Uterus (tissue), 4 donors: ENCODE results near the gene RASD2. TPM values are rescaled to one million over a fixed set of nuclear protein-coding genes. Genes with fewer than 3 reads are reported as not detected.

Source experiments
- DNase-seq, 2 donors: peaks; one replicate each; pipeline ENCODE4 v3.0.0-alpha.2; 2019 to 2020
- H3K27ac ChIP-seq, 2 donors: fragments of 200-600 bp; sonication (generic); 1 replicate in 1 of 2; 2 replicates in 1 of 2; pipeline ENCODE4 v1.5.1; 2016 to 2018
- H3K27me3 ChIP-seq, 2 donors: fragments of 200-600 bp; sonication (generic); one replicate each; pipeline ENCODE4 v1.5.1; 2018 to 2019; ENCODE audit warnings: control low read depth in 1 of 2
- H3K36me3 ChIP-seq, 2 donors: fragments of 200-600 bp; sonication (generic); one replicate each; pipeline ENCODE4 v1.5.1; 2019; ENCODE audit warnings: control low read depth in 1 of 2
- H3K4me1 ChIP-seq, 2 donors: fragments of 200-600 bp; sonication (generic); one replicate each; pipeline ENCODE4 v1.5.1; 2018 to 2019; ENCODE audit warnings: control low read depth in 1 of 2
- H3K4me3 ChIP-seq, 2 donors: fragments of 200-600 bp; sonication (generic); 1 replicate in 1 of 2; 2 replicates in 1 of 2; pipeline ENCODE4 v1.5.1; 2018 to 2019; ENCODE audit warnings: mild to moderate bottlenecking in 1 of 2
- H3K9me3 ChIP-seq, 2 donors: fragments of 200-600 bp; sonication (generic); one replicate each; pipeline ENCODE4 v1.5.1; 2019; ENCODE audit warnings: control low read depth in 1 of 2
- POLR2A ChIP-seq, 2 donors: fragments of 450-650 bp; IDR thresholded peaks; one replicate each; pipeline ENCODE4 v1.6.1; 2016; ENCODE audit warnings: antibody characterized with exemption in 2 of 2, mild to moderate bottlenecking in 1 of 2, moderate library complexity in 1 of 2
- intact Hi-C: fragments of 100-400 bp; cut with DNase I; formaldehyde crosslinking; loops from one replicate; pipeline ENCODE4 v1.15.1; 2023; ENCODE audit warnings: low total_unique reads
- total RNA-seq, 4 donors: library from RNA; depleted of rRNA in 3 of 4; stranded (reverse); fragments of >200 nt in 3 of 4; gene quantifications; one replicate each; pipeline versions ENCODE4 v1.1.0 to v1.2.4, GENCODE V29; 2014 to 2023
- TF ChIP-seq, protein P1 (sequence below), 4 experiments: fragments of 200-600 bp in 2 of 4; fragments of 450-650 bp in 2 of 4; sonication (generic) in 2 of 4; IDR thresholded peaks; one replicate each; pipeline ENCODE4 v1.5.1; 2016 to 2019; ENCODE audit warnings: antibody characterized with exemption in 4 of 4, mild to moderate bottlenecking in 2 of 4, moderate library complexity in 1 of 4
- donor health status: DM: yes; HTN: yes; CAD: no.

RASD2 gene
- total RNA-seq, 4 donors from 2014 or later, result 4.9 to 10.7 TPM; not detected in 2

GRCh38 chr22:35572556-35572955 is 31.9 kb downstream of the RASD2 start:
- H3K4me3 ChIP-seq, result no peak overlapping the region
- TF ChIP-seq, protein P1, sequence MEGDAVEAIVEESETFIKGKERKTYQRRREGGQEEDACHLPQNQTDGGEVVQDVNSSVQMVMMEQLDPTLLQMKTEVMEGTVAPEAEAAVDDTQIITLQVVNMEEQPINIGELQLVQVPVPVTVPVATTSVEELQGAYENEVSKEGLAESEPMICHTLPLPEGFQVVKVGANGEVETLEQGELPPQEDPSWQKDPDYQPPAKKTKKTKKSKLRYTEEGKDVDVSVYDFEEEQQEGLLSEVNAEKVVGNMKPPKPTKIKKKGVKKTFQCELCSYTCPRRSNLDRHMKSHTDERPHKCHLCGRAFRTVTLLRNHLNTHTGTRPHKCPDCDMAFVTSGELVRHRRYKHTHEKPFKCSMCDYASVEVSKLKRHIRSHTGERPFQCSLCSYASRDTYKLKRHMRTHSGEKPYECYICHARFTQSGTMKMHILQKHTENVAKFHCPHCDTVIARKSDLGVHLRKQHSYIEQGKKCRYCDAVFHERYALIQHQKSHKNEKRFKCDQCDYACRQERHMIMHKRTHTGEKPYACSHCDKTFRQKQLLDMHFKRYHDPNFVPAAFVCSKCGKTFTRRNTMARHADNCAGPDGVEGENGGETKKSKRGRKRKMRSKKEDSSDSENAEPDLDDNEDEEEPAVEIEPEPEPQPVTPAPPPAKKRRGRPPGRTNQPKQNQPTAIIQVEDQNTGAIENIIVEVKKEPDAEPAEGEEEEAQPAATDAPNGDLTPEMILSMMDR (IDR thresholded peaks at IDR 0.05), result no peak
- no peak for TF ChIP-seq POLR2A (IDR thresholded peaks at IDR 0.05)
- no peaks in the 10 kb centered on the region for H3K4me1 ChIP-seq
- H3K27me3 ChIP-seq, result no peaks in the 10 kb centered on the region
- intact Hi-C loops, result no loop called here
- H3K27ac ChIP-seq, result no peak overlapping the region
- no peaks in the 10 kb centered on the region for H3K36me3 ChIP-seq
- H3K9me3 ChIP-seq, result no peaks in the 10 kb centered on the region
- DNase-seq, result no peak

- Histone ChIP-seq H3K36me3 (no peaks in the 10 kb centered on the region), H3K9me3 (no peaks in the 10 kb centered on the region), H3K4me3 (no peak overlapping the region), H3K4me1 (no peaks in the 10 kb centered on the region), H3K27me3 (no peaks in the 10 kb centered on the region), H3K27ac (no peak overlapping the region)
- intact Hi-C loops, result no loop called here
- TF ChIP-seq POLR2A (IDR thresholded peaks at IDR 0.05), result no peak
- TF ChIP-seq, protein P1 (IDR thresholded peaks at IDR 0.05), result no peak
- DNase-seq, result no peak
These were observed 34.6 kb downstream of the RASD2 start for GRCh38 chr22:35575116-35575748.

DNA sequence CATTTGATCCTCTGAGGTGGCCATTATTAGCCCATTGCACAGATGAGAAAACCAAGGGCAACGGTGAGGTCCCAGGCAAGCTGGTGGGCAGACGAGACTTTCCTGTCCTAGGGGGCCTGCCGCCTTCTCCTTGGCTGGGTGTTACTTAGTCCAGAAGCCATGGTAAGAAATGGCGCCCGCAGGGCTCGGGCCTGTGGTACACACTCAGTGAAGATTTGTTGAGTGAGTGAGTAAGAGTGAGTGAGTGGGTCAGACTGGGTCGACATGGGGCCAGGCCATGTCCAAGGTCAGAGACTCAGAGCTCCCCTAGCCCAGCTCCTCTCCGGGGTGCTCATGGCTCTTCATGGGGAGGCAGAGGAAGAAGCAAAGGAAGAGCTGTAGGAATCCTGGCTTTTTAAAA is 36.0 kb downstream of the RASD2 start:
- intact Hi-C loops, result no loop called here
- no peak for DNase-seq
- TF ChIP-seq, protein P1 (IDR thresholded peaks at IDR 0.05), result no peak
- no peak for TF ChIP-seq POLR2A (IDR thresholded peaks at IDR 0.05)
- H3K4me1 ChIP-seq, result no peaks in the 10 kb centered on the region
- no peaks in the 10 kb centered on the region for H3K9me3 ChIP-seq
- no peaks in the 10 kb centered on the region for H3K36me3 ChIP-seq
- H3K27me3 ChIP-seq, result no peaks in the 10 kb centered on the region
- H3K27ac ChIP-seq, result no peak overlapping the region
- no peak overlapping the region for H3K4me3 ChIP-seq

GRCh38 chr22:35577799-35578659 is 37.4 kb downstream of the RASD2 start:
- no peak overlapping the region for H3K27ac ChIP-seq
- DNase-seq, result no peak
- no peaks in the 10 kb centered on the region for H3K36me3 ChIP-seq
- no peaks in the 10 kb centered on the region for H3K9me3 ChIP-seq
- no peak for TF ChIP-seq POLR2A (IDR thresholded peaks at IDR 0.05)
- TF ChIP-seq, protein P1 (IDR thresholded peaks at IDR 0.05), result no peak
- H3K4me3 ChIP-seq, result no peak overlapping the region
- intact Hi-C loops, result no loop called here
- H3K27me3 ChIP-seq, result no peaks in the 10 kb centered on the region
- H3K4me1 ChIP-seq, result no peaks in the 10 kb centered on the region
